Gastrocnemius medialis (tissue), 4 donors: Measurements from ENCODE around the gene USP36.

Experiments
- CTCF ChIP-seq, 5 experiments: fragments of 450-650 bp in 3 of 5; fragments of 200-600 bp in 2 of 5; sonication (generic) in 2 of 5; IDR thresholded peaks in 4 of 5; conservative IDR thresholded peaks in 1 of 5; 1 replicate in 4 of 5; 2 replicates in 1 of 5; pipeline ENCODE4 v1.5.1; 2016 to 2019; ENCODE audit warnings: antibody characterized with exemption in 5 of 5, mild to moderate bottlenecking in 3 of 5, moderate library complexity in 3 of 5
- POLR2A ChIP-seq, 2 donors: fragments of 450-650 bp; IDR thresholded peaks; one replicate each; pipeline ENCODE4 v1.6.1; 2017; ENCODE audit warnings: antibody characterized with exemption in 2 of 2, mild to moderate bottlenecking in 2 of 2, moderate library complexity in 2 of 2

GRCh38 chr17:78840530-78840779 is 159 bp downstream of the USP36 start:
- TF ChIP-seq POLR2A (IDR thresholded peaks at IDR 0.05) (no peak), CTCF (IDR thresholded peaks at IDR 0.05 in 4 of 5, conservative IDR thresholded peaks at IDR 0.05 in 1 of 5) (no peak)
